GM12878 (cell line): Measurements from ENCODE around the gene SCARF1. TPM values are rescaled to one million over a fixed set of nuclear protein-coding genes. Genes with fewer than 3 reads are reported as not detected.

Experiments
- CBX5 ChIP-seq: sonication (generic); IDR thresholded peaks from 2 replicates; pipeline ENCODE4 v1.6.1; 2016; ENCODE audit warnings: low read depth, moderate library complexity, mild to moderate bottlenecking, inconsistent platforms
- CHD2 ChIP-seq: IDR thresholded peaks from 2 replicates; pipeline ENCODE4 v1.6.1; 2011; ENCODE audit warnings: low read depth, low read length, improper control_type of control experiment, borderline replicate concordance
- DPF2 ChIP-seq: fragments of 450-650 bp; IDR thresholded peaks from 2 replicates; pipeline ENCODE4 v1.6.1; 2017; ENCODE audit warnings: mild to moderate bottlenecking
- EP300 ChIP-seq, 2 experiments: fragments of 150-350 bp in 1 of 2; IDR thresholded peaks; 2 replicates each; pipeline ENCODE4 v1.6.1; 2011 to 2012; ENCODE audit warnings: low read depth in 2 of 2, low read length in 2 of 2, borderline replicate concordance in 1 of 2, improper control_type of control experiment in 1 of 2, inconsistent platforms in 1 of 2; ENCODE audit not compliant: control insufficient read depth in 1 of 2
- FOXM1 ChIP-seq: IDR thresholded peaks from 2 replicates; pipeline ENCODE4 v1.6.1; 2012; ENCODE audit warnings: low read depth, mild to moderate bottlenecking, inconsistent platforms, low read length, moderate library complexity
- JUND ChIP-seq: IDR thresholded peaks from 2 replicates; pipeline ENCODE4 v1.6.1; 2012; ENCODE audit warnings: low read depth, mild to moderate bottlenecking, low read length, improper control_type of control experiment, moderate library complexity
- MYC ChIP-seq: IDR thresholded peaks from 2 replicates; pipeline ENCODE4 v1.6.1; 2011; ENCODE audit warnings: mild to moderate bottlenecking, low read length, moderate library complexity, inconsistent platforms; ENCODE audit not compliant: insufficient read depth, insufficient replicate concordance, insufficient read length, severe bottlenecking
- NBN ChIP-seq: fragments of 450-650 bp; IDR thresholded peaks from 2 replicates; pipeline ENCODE4 v1.6.1; 2016
- NFIC ChIP-seq: IDR thresholded peaks from 2 replicates; pipeline ENCODE4 v1.6.1; 2012; ENCODE audit warnings: low read depth, mild to moderate bottlenecking, inconsistent platforms, low read length, moderate library complexity
- NR2F1 ChIP-seq: fragments of 450-650 bp; conservative IDR thresholded peaks from 2 replicates; pipeline ENCODE4 v1.6.1; 2017; ENCODE audit warnings: mild to moderate bottlenecking
- PKNOX1 ChIP-seq: fragments of 450-650 bp; IDR thresholded peaks from 2 replicates; pipeline ENCODE4 v1.6.1; 2016; ENCODE audit warnings: mild to moderate bottlenecking
- RAD51 ChIP-seq: fragments of 450-650 bp; IDR thresholded peaks from 2 replicates; pipeline ENCODE4 v1.6.1; 2016; ENCODE audit warnings: moderate library complexity, mild to moderate bottlenecking, inconsistent platforms
- RB1 ChIP-seq: fragments of 450-650 bp; formaldehyde crosslinking; IDR thresholded peaks from 2 replicates; pipeline ENCODE4 v1.6.1; 2017; ENCODE audit warnings: mild to moderate bottlenecking, borderline replicate concordance
- RBBP5 ChIP-seq: fragments of 200-600 bp; sonication (generic); conservative IDR thresholded peaks from 2 replicates; pipeline ENCODE4 v1.6.1; 2016
- RCOR1 ChIP-seq: conservative IDR thresholded peaks from 2 replicates; pipeline ENCODE4 v1.6.1; 2012; ENCODE audit warnings: low read depth, low read length, improper control_type of control experiment
- RELB ChIP-seq: fragments of 450-650 bp; IDR thresholded peaks from 2 replicates; pipeline ENCODE4 v1.6.1; 2017; ENCODE audit warnings: low read depth, mild to moderate bottlenecking, moderate library complexity
- RUNX3 ChIP-seq: IDR thresholded peaks from 2 replicates; pipeline ENCODE4 v1.6.1; 2012; ENCODE audit warnings: low read length, inconsistent platforms
- SREBF1 ChIP-seq: IDR thresholded peaks from 2 replicates; pipeline ENCODE4 v1.6.1; 2012; ENCODE audit warnings: mild to moderate bottlenecking, low read length
- SUZ12 ChIP-seq: fragments of 200-600 bp; sonication (generic); IDR thresholded peaks from one replicate; pipeline ENCODE4 v1.6.1; 2018; ENCODE audit warnings: antibody characterized with exemption, mild to moderate bottlenecking; ENCODE audit not compliant: unreplicated experiment
- TBL1XR1 ChIP-seq: IDR thresholded peaks from 2 replicates; pipeline ENCODE4 v1.6.1; 2012; ENCODE audit warnings: low read depth, low read length, improper control_type of control experiment
- TCF12 ChIP-seq: IDR thresholded peaks from 2 replicates; pipeline ENCODE4 v1.6.1; 2011; ENCODE audit warnings: low read depth, mild to moderate bottlenecking, low read length
- TCF3 ChIP-seq: IDR thresholded peaks from 2 replicates; pipeline ENCODE4 v1.6.1; 2012; ENCODE audit warnings: low read depth, mild to moderate bottlenecking, low read length, borderline replicate concordance; ENCODE audit not compliant: insufficient read depth
- TCF7 ChIP-seq: IDR thresholded peaks from 2 replicates; pipeline ENCODE4 v1.6.1; 2014; ENCODE audit warnings: antibody characterized with exemption, borderline replicate concordance
- ZBTB4 ChIP-seq: fragments of 450-650 bp; formaldehyde crosslinking; IDR thresholded peaks from 2 replicates; pipeline ENCODE4 v1.4.0; 2022; ENCODE audit warnings: mild to moderate bottlenecking, moderate library complexity
- ZNF217 ChIP-seq: fragments of 450-650 bp; IDR thresholded peaks from 2 replicates; pipeline ENCODE4 v1.6.1; 2017; ENCODE audit warnings: antibody characterized with exemption, mild to moderate bottlenecking
- ZNF274 ChIP-seq: IDR thresholded peaks from one replicate; pipeline ENCODE4 v1.8.0; 2011; ENCODE audit not compliant: insufficient read length, insufficient read depth
- polyA plus RNA-seq, 11 experiments: library from polyadenylated mRNA; depleted of rRNA in 4 of 11; unstranded in 6 of 11; stranded (reverse) in 5 of 11; fragments of >200 nt; fragmentation: Nextera tagmentation in 4 of 11; fragmentation: Illumina TruSeq in 1 of 11; extraction: Ambion mirVana in 4 of 11; extraction: Trizol in 1 of 11; gene quantifications; 1 replicate in 1 of 11; 2 replicates in 10 of 11; pipeline versions ENCODE4 v1.2.1 to v1.2.3, GENCODE V29; 2011 to 2016; ENCODE audit warnings: inconsistent platforms in 2 of 11, missing spikeins in 2 of 11, low read depth in 1 of 11
- total RNA-seq, 4 experiments: library from RNA; depleted of rRNA in 3 of 4; stranded (reverse); fragments of >200 nt in 3 of 4; fragmentation: Illumina TruSeq in 1 of 4; extraction: Trizol in 1 of 4; gene quantifications; 2 replicates each; pipeline versions ENCODE4 v1.2.1 to v1.2.3, GENCODE V29; 2013 to 2021

SCARF1 gene
- total and polyA plus RNA-seq, 10 of the 15 experiments (the other 5 are each of a cell fraction or from before 2014, with no cell fraction given): 0.10 to 1.7 (median 0.43) TPM

GRCh38 chr17:1648963-1649843 is 3.7 kb upstream of the SCARF1 start (continued):
- TF ChIP-seq ZBTB4 (CRISPR knock-in tag): no peak
- TF ChIP-seq FOXM1: no peak
- peak; percentile 91; the same call in 1 of the 2 replicates for TF ChIP-seq TCF3
- TF ChIP-seq CBX5: no peak
- no peak for TF ChIP-seq RCOR1
- TF ChIP-seq RB1: peak; percentile 65; the same call in 1 of the 2 replicates
- TF ChIP-seq RBBP5: no peak
- no peak for TF ChIP-seq RAD51
- TF ChIP-seq NFIC: no peak
- no peak for TF ChIP-seq MYC
- TF ChIP-seq TCF12: peak; percentile 88
- TF ChIP-seq EP300 (IDR thresholded peaks at IDR 0.05; ENCODE audit: borderline replicate concordance in 1 of 2, control insufficient read depth in 1 of 2, low read depth in 2 of 2, low read length in 2 of 2): no peak
- TF ChIP-seq TBL1XR1: peak; percentile 18; the same call in 1 of the 2 replicates
- peak; percentile 39 for TF ChIP-seq NR2F1
- no peak for TF ChIP-seq ZNF274
- TF ChIP-seq RELB: no peak
- TF ChIP-seq RUNX3: peak; percentile 37; the same call in 1 of the 2 replicates
- TF ChIP-seq ZNF217: no peak; the same call in 1 of the 2 replicates
- TF ChIP-seq SUZ12: no peak
- TF ChIP-seq CHD2: no peak
- TF ChIP-seq TCF7: no peak
- no peak for TF ChIP-seq NBN
- no peak for TF ChIP-seq PKNOX1
- TF ChIP-seq JUND: no peak
- TF ChIP-seq DPF2: peak; percentile 57; the same call in 1 of the 2 replicates
- no peak for TF ChIP-seq SREBF1
